ENCODE results near the gene CHN2. TPM values are rescaled to one million over a fixed set of nuclear protein-coding genes. Genes with fewer than 3 reads are reported as not detected.
"Not testable (repeated sequence)": the region's sequence is repeated elsewhere in the genome, so short reads cannot be mapped to it uniquely, and the experiment has no call there.

CHN2 gene
- polyA plus RNA-seq, 1 of the 3 experiments (the other 2 are of a cell fraction), result 0.02 TPM

GRCh38 chr7:29262191-29262917, 67.8 kb downstream of the CHN2 start:
- Histone ChIP-seq H3F3A (replicated peaks; ENCODE audit: insufficient read depth) (no peaks in the 10 kb centered on the region), H3K4me1 (ENCODE audit: control insufficient read depth in 1 of 2, insufficient read depth in 2 of 2, low read depth in 1 of 2, low read length in 1 of 2) (no peaks in the 10 kb centered on the region; a peak in 1 of 4 replicates), H3K79me2 (ENCODE audit: insufficient read depth) (no peaks in the 10 kb centered on the region), H3K27ac (ENCODE audit: low read depth in 2 of 2, low read length in 1 of 2) (no peak overlapping the region), H3K4me2 (no peak overlapping the region), H3K27me3 (ENCODE audit: insufficient read depth) (no peaks in the 10 kb centered on the region), H4K20me1 (ENCODE audit: insufficient read depth) (no peaks in the 10 kb centered on the region), H2AFZ (ENCODE audit: low read depth) (no peak overlapping the region), H3K36me3 (replicated peaks in 1 of 2; ENCODE audit: control insufficient read depth in 1 of 2, insufficient read depth in 2 of 2, low read length in 1 of 2) (no peaks in the 10 kb centered on the region), H3K9me3 (no peaks in the 10 kb centered on the region), H3K4me3 (ENCODE audit: low read depth in 2 of 2, low read length in 1 of 2) (no peak overlapping the region), H3K9me2 (no peaks in the 10 kb centered on the region), H3K9ac (no peak overlapping the region)
- no peak for DNase-seq
- POLR2A ChIA-PET, result no interaction called here
- WGBS (ENCODE audit: low lambda C conversion rate), result 43% methylated on average over 2 of the region's 2 CpGs
- TF ChIP-seq, protein P1, sequence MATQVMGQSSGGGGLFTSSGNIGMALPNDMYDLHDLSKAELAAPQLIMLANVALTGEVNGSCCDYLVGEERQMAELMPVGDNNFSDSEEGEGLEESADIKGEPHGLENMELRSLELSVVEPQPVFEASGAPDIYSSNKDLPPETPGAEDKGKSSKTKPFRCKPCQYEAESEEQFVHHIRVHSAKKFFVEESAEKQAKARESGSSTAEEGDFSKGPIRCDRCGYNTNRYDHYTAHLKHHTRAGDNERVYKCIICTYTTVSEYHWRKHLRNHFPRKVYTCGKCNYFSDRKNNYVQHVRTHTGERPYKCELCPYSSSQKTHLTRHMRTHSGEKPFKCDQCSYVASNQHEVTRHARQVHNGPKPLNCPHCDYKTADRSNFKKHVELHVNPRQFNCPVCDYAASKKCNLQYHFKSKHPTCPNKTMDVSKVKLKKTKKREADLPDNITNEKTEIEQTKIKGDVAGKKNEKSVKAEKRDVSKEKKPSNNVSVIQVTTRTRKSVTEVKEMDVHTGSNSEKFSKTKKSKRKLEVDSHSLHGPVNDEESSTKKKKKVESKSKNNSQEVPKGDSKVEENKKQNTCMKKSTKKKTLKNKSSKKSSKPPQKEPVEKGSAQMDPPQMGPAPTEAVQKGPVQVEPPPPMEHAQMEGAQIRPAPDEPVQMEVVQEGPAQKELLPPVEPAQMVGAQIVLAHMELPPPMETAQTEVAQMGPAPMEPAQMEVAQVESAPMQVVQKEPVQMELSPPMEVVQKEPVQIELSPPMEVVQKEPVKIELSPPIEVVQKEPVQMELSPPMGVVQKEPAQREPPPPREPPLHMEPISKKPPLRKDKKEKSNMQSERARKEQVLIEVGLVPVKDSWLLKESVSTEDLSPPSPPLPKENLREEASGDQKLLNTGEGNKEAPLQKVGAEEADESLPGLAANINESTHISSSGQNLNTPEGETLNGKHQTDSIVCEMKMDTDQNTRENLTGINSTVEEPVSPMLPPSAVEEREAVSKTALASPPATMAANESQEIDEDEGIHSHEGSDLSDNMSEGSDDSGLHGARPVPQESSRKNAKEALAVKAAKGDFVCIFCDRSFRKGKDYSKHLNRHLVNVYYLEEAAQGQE (IDR thresholded peaks at IDR 0.05; ENCODE audit: low read depth, low read length), result no peak
- no peak for TF ChIP-seq TCF12 (IDR thresholded peaks at IDR 0.05)
- CTCF ChIA-PET, result no interaction called here

- POLR2A ChIA-PET, H3K9ac ChIP-seq: not testable (repeated sequence)
- 85% methylated on average over 24 of the region's 44 CpGs for WGBS (ENCODE audit: low lambda C conversion rate)
These were observed 69.1 kb downstream of the CHN2 start for GRCh38 chr7:29263601-29264207.

GRCh38 chr7:29265208-29265923, 70.8 kb downstream of the CHN2 start:
- Histone ChIP-seq H4K20me1 (ENCODE audit: insufficient read depth) (no peaks in the 10 kb centered on the region), H3K27me3 (ENCODE audit: insufficient read depth) (no peaks in the 10 kb centered on the region), H3K9me3 (no peaks in the 10 kb centered on the region), H3K27ac (ENCODE audit: low read depth in 2 of 2, low read length in 1 of 2) (no peak overlapping the region), H3K9me2 (no peaks in the 10 kb centered on the region), H3K4me2 (no peak overlapping the region), H3K9ac (no peak overlapping the region), H3K4me1 (ENCODE audit: control insufficient read depth in 1 of 2, insufficient read depth in 2 of 2, low read depth in 1 of 2, low read length in 1 of 2) (peaks cover 0 to 3% of the 10 kb centered on the region in 2 experiments; a peak in 2 of 4 replicates), H3K79me2 (ENCODE audit: insufficient read depth) (no peaks in the 10 kb centered on the region), H3K4me3 (ENCODE audit: low read depth in 2 of 2, low read length in 1 of 2) (no peak overlapping the region), H3F3A (replicated peaks; ENCODE audit: insufficient read depth) (no peaks in the 10 kb centered on the region), H2AFZ (ENCODE audit: low read depth) (no peak overlapping the region), H3K36me3 (replicated peaks in 1 of 2; ENCODE audit: control insufficient read depth in 1 of 2, insufficient read depth in 2 of 2, low read length in 1 of 2) (no peaks in the 10 kb centered on the region)
- 49% methylated on average over 6 of the region's 6 CpGs for WGBS (ENCODE audit: low lambda C conversion rate)
- CTCF ChIA-PET, result no interaction called here
- DNase-seq, result no peak
- POLR2A ChIA-PET, result no interaction called here
- no peak for TF ChIP-seq GATA2 (CRISPR knock-in tag; IDR thresholded peaks at IDR 0.05)
- no peak for TF ChIP-seq ELF1 (IDR thresholded peaks at IDR 0.05)
- no peak for TF ChIP-seq JUND (IDR thresholded peaks at IDR 0.05)
- no peak for TF ChIP-seq NFIC (IDR thresholded peaks at IDR 0.05; ENCODE audit: borderline replicate concordance)
- TF ChIP-seq CHD2 (IDR thresholded peaks at IDR 0.05; ENCODE audit: low read length, partially characterized antibody), result no peak
- TF ChIP-seq FOXJ3 (CRISPR knock-in tag; IDR thresholded peaks at IDR 0.05), result no peak
- TF ChIP-seq PBX3 (IDR thresholded peaks at IDR 0.05), result no peak
- TF ChIP-seq EP300 (IDR thresholded peaks at IDR 0.05; ENCODE audit: borderline replicate concordance in 1 of 2, low read depth in 1 of 2, low read length in 1 of 2), result no peak
- TF ChIP-seq SMC3 (IDR thresholded peaks at IDR 0.05; ENCODE audit: low read depth, low read length), result no peak
- TF ChIP-seq, protein P1 (IDR thresholded peaks at IDR 0.05; ENCODE audit: low read depth, low read length), result no peak

More at GRCh38 chr7:29263601-29264207, 69.1 kb downstream of the CHN2 start:
- H3F3A ChIP-seq (replicated peaks; ENCODE audit: insufficient read depth); H4K20me1 ChIP-seq (ENCODE audit: insufficient read depth); H3K4me1 ChIP-seq (ENCODE audit: control insufficient read depth in 1 of 2, insufficient read depth in 2 of 2, low read depth in 1 of 2, low read length in 1 of 2); H2AFZ ChIP-seq (ENCODE audit: low read depth); H3K9me3 ChIP-seq; CTCF ChIA-PET; H3K27ac ChIP-seq (ENCODE audit: low read depth in 2 of 2, low read length in 1 of 2); DNase-seq; H3K79me2 ChIP-seq (ENCODE audit: insufficient read depth); H3K4me2 ChIP-seq; H3K36me3 ChIP-seq (replicated peaks in 1 of 2; ENCODE audit: control insufficient read depth in 1 of 2, insufficient read depth in 2 of 2, low read length in 1 of 2); H3K4me3 ChIP-seq (ENCODE audit: low read depth in 2 of 2, low read length in 1 of 2); H3K9me2 ChIP-seq; H3K27me3 ChIP-seq (ENCODE audit: insufficient read depth): not testable (repeated sequence)
